GM15510 (cell line): ENCODE measurements around the gene COA6.

Experiments
- POLR2A ChIP-seq: IDR thresholded peaks from 3 replicates; pipeline ENCODE4 v1.6.1; 2011; ENCODE audit warnings: borderline replicate concordance; ENCODE audit not compliant: insufficient read length; ENCODE audit errors: extremely low read depth

Gene COA6

DNA sequence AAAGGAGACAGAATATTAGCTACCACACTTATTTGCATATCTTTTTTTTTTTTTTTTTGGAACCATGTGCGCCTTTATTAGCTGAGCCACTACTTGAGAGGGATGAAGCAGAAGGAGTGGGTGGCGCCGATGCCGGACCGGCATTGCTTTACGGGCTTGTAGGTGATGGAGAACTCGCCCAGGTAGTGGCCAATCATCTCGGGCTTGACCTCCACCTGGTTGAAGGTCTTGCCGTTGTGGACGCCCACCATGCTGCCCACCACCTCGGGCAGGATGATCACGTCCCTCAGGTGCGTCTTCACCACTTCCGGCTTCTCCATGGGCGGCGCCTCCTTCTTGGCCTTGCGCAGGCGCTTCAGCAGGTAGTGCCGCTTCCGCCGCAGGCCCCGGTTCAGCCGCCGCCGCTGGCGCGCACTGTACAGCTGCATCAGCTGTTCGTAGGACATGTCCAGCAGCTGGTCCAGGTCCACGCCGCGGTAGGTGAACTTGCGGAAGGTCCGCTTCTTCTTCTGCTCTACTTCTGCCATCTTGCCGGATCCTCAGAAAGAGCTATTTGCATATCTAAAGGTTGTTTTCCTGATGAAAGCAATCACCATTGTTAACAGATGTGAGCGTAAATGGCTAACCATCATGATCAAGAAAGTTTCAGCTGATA is 16.5 kb upstream of the COA6 start:
- TF ChIP-seq POLR2A: peak; percentile 32

DNA sequence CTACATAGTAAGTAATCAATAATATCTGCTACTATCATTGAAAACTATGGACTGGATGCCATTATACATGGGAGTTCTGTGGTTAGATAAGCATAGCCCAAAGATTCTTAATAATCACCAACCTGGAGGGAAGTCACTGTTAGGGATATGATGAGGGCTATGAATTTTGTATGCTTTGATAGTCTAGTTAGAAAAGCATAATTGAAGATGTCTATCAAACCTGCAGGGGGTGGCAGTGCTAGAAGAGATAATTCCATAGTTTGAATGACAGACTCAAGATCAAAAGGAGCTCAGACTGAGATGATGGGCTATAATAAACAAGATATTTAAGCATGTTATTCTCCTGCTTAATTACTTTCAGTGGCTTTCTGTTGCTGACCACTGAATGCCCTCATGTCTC is 15.4 kb upstream of the COA6 start:
- TF ChIP-seq POLR2A: no peak

DNA sequence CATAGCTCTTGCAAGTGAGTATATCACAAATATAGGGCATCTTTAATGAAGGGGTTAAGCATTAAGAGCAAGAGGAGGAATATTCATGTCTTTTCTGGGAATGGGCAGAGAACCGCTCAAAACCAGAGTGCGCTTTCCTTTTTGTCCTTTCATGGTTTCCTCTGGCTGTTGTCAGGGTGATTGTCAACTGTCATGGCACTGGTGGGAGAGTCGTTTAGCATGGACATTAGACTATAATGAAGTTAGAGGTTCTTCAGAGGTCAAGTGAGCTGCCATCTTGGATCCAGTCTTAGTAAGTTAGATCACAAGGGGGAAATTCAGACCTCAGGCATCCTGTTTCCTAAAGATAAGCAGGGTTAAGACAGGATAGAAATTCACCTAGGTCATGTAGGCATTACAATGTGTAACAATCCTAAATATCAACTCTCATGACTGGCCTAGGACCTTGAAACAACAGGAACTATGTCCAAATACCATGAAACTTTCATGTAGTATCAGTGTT is 12.1 kb upstream of the COA6 start:
- TF ChIP-seq POLR2A: no peak

DNA sequence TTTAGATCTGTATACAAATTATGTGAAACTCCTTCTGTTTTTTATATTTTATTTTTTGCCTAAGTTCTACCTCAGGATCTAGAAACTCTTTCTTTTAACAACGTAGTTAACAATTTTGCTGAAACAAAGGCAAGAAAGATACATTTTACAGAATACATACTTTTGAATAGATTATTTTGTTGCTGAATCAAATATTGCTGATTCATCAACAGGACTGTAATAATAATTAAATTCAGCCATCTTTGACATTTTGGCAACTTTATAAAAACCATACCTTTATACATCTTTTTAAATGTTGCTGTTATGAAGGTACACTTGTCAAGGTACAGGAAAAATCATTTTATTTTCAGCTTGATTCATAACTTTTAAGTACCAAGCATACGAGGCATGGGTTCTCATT is 10.7 kb upstream of the COA6 start:
- no peak for TF ChIP-seq POLR2A

DNA sequence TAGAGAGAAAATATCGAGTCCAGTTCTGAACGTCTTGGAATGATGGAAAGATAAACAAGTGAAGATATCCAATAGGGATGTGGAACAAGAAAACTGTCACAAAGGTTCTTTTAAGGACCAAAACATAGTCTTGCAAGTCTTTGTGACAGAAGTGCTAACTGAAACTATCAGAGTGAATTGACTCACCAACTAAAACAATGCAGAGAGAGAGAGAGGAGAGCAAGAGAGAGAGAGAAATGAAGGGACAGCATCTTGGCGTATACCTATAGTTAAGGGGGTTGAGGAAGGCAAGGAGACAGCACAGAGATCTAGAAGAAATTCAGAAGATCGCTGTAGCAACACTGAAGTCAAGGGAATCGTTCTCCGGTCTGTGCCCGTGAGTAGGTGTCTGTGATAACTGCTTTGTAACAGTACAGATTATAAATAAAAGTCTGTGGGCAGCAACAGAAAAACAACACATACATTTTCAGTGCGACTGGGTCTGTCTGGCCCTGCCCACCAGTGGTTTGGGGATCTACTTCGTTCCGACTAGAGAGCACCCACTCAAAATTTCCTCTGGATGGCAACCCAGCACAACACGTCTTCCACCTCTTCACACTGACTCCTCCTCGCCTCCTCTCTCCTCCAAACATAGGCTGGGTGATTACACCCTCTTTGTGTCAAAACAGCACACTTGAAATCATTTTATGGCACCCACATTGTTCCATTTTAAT is 4.8 kb upstream of the COA6 start:
- TF ChIP-seq POLR2A: no peak

DNA sequence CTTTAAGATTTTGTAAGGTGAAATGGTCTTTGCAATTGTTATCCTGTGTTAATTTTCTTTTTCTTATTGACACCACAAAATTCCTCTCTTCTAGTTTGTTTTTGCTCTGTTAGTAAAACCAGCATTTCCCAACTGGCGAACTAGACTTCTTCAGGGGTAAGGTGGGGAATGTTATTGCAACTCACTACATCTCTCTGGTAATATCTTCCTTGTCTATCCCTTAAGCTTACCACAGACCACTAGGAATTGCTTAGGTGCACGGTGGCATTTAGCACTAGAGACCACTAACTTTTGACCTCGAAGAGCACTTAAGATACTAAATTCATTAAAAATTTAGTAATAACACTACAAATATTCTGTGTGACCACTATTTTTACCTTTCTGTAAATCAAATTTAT is 4.2 kb upstream of the COA6 start:
- TF ChIP-seq POLR2A: no peak

DNA sequence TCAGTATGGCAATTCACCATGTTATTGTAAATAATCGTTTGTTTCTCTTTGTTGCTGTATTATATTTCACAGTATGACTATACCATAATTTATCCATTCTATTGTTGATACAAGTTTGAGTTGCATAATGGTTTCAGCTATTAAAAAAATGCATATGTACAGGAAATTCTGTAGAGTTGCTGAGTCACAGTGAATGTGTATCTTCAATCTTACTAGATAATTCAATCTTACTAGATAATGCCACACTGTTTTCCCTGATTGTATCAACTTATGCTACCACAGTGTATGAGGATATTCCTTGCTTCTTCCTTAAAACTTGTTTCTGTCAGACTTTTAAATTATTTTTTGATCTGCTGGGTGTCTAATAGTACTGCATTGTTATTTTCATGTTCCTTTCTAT is 3.5 kb upstream of the COA6 start:
- TF ChIP-seq POLR2A: no peak

DNA sequence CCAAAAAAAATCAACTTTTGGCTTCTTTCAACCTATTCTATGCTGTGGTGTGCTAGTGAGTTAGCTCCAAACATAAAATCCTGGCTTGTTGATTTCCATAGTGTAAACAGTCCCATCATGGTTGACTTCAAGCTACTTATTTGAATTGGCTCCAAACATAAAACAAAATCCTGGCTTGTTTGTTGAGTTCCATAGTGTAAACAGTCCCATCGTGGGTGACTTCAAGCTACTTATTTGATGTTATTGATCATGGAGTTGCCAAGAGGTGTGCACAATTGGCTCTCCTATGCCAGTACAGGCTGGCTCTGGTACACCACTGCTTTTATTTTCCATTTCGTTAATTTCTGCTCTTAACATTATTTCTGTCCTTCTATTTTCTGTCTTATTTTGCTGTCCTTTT is 1.8 kb upstream of the COA6 start:
- TF ChIP-seq POLR2A: no peak

DNA sequence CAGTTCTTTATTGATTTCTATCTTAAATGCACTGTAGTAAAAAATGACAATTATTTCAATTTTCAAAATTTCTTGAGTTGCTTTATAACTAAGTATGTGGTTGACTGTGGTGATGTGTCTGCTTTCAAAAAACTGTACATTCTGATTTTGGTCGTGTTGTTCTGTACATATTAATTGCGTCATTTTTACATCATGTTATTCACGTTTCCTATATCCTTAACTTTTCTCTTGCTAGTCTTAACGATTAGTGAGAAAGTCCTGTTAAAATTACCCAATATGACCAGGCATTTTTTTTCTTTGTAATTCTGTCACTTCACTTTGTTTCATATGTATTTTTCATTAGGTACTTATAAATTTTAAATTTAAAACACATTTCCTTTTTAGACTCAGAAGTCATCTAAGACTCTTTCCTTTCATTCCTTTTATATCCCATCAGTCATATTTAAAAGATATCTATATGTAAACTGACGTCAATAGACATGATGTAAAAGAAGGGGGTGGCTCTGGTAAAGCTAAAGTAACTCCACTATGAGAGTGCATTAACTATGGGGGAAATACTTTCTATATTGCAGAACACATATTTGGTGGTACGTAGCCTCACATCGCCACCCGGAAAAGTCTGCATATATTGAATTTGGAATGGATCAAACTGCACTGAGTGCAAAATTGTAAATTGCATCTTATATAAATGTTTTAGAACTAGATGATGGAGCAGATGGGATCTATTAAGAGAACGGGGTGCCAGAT is 1.1 kb upstream of the COA6 start:
- no peak for TF ChIP-seq POLR2A

DNA sequence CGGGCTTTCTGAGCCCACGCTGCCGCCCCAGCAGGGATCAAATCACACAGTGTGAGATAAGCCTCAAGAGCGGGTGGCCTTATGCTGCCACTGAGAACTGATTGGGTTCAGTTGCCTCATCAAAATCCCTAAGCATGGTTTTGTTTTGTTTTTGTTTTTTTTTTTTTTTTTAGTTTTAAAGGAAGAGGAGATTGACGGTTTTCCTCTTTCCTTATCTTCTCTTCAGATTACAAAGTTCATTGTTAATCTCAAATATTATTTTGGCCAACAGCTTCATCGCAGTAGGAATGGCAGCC is 651 bp downstream of the COA6 start:
- no peak for TF ChIP-seq POLR2A

DNA sequence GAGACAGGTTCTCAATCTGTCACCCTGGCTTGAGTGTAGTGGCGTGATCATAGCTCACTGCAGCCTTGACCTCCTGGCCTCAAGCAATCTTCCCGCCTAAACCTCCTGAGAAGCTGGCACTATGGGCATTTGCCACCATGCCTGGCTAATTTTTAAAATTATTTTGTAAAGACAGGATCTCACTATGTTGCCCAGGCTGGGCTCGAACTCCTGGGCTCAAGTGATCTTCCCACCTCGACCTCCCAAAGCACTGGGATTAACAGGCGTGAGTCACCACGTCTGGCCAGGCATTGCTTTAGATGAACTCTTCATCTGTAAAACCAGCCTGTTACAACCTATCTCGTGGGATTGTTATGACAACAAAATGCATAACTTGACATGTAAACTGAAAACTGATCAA is 2.4 kb downstream of the COA6 start:
- no peak for TF ChIP-seq POLR2A

DNA sequence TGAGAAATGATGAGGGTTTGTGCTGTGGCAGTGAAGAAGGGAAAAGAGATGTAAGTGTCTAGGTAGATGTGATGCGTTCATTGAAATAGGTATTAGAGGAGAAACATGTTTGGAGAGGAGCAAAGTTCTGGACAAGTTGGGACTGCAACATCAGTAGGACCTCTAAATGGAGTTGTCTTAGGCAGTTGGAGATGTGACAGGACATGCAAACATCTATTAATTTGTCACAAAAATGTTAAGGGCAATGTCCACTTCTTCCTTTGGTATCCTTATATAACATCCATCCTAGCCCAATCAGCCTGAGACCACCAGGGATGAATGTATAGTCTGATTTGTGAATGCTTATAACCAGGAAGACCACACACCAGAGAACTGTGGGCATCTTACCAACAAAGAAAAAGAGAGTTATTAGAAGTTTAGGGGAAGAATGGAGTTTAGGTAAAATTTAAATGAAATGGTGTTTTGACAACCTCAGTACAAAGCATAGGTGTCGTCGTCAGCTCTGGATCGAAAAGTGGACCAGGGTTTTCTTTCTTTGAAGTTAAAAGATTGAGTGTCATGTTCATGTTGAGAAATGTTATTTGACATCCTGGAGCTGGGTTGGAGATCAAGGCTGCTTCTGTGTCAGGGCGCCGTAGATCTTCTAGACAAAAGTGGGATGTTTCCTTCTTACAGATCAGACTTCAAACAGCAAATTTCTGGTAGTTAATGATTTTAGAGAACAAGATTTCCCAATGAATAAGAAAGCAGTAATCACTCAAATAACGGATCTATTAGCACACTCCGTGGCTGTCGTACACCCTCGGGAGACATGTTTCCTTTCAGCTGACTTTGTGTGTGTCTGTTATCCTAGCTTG is 8.7 kb downstream of the COA6 start:
- TF ChIP-seq POLR2A: no peak

DNA sequence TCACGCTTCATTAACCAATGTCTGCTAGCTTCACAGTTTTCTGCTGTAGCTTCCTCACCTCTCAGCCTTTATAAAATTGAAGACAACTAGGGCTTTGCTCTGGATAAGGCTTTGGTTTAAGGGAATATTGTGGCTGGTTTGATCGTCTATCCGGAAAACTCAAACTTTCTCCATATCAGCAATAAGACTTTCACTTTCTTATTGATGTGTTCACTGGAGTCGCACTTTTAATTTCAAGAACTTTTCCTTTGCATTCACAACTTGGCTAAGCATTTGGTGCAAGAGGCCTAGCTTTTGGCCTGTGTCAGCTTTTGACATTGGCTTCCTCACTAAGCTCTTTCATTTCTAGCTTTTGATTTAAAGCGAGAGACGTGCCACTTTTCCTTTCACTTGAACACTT is 12.9 kb downstream of the COA6 start:
- no peak for TF ChIP-seq POLR2A

DNA sequence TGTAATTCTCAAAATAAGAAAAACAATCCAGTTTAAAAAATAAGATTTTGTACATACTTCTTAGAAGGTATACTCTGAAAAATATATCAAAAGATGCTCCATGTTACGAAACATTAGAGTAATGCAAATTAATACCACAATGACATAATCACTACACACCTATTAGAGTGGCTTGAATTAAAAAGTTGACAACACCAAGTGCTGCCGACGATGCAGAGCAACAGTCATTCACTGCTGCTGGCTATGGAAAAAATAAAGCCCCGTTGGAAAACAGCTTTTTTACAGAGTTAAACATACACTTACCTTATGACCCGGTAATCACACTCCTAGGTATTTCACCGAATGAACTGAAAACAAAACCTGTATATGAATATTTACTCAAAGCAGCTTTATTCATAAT is 14.8 kb downstream of the COA6 start:
- no peak for TF ChIP-seq POLR2A

DNA sequence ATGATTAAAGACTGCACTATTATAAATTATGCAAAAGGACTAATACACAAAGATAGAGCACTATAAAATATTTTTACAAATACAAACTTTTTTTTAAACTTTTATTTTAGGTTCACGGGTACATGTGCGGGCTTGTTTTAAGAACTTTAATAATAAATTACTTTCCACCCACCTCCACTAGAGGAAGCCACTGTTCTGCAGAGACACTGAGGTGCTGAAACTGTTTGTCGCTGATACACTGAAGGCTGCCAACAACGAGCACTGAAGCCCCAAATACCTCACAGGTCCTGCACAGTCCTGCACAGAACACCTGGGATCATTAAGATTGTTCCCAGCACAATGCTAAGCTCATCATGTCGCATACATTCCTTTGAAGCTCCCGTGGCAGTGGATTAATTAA is 19.9 kb downstream of the COA6 start:
- no peak for TF ChIP-seq POLR2A
